COR-L47 (cell line): Measurements from ENCODE around the gene ROPN1.

Experiments used
- DNase-seq: peaks from one replicate; lab custom pipeline; 2025; lab: John Stamatoyannopoulos, UW

The ROPN1 gene

GRCh38 chr3:123948449-123948848 is 43.5 kb downstream of the ROPN1 start:
- no peak for DNase-seq

DNA sequence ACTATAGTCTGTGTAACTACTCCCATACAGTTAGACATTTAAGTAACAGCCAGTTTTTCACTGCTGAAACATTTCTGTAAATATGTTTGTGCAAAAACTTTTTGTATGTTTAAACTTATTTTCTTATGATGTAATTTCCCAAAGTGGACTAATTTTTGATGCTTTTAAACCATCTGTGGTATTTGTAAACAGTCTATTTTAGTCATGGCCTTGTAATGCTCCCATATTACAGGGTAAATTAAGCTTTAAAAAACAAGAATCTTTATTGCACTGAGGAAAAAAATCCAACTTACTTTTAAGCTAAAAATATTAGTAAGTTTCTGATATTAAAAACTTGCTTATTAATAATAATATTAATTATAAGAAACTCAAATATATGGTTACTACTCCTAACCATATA is 44.4 kb downstream of the ROPN1 start:
- no peak for DNase-seq

- DNase-seq, result no peak
These were observed 50.4 kb downstream of the ROPN1 start for GRCh38 chr3:123941542-123941941.

DNA sequence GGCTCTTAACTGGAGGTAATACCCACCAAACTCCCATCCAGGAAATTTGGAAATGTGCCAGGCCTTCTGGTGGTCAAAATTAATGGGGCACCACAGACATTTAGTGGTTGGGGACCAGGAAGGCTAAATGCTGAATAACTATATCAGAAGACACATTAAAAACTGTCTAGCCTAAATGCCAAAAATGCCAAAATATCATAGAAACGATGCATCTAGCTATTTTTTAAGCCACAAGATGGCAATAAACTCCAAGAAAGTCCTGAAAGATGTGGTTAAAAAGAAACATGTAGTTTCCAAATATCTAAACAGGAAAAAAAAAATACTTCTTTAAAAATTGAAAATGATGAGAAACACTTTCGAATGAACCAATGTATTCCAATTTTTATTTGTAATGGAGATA is 50.8 kb downstream of the ROPN1 start:
- no peak for DNase-seq

DNA sequence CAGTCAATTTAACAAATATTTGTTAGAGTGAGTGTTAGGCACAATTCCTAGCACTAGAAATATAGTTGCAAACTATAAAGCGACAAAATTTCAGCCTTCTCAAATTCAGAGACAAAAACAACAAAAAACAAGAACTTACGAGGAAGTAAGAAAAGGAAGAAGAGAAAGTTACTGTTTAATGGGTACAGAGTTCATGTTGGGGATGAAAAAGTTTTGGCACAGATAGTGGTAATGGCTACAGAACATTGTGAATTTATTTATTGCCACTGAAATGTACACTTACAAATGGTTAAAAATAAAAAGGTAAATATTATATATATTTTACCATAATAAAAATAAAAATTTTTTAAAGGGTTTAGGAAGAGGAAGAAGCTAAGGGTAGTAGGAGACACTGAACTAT is 52.2 kb downstream of the ROPN1 start:
- DNase-seq, result no peak

GRCh38 chr3:123936400-123936799 is 55.5 kb downstream of the ROPN1 start:
- DNase-seq, result no peak

DNA sequence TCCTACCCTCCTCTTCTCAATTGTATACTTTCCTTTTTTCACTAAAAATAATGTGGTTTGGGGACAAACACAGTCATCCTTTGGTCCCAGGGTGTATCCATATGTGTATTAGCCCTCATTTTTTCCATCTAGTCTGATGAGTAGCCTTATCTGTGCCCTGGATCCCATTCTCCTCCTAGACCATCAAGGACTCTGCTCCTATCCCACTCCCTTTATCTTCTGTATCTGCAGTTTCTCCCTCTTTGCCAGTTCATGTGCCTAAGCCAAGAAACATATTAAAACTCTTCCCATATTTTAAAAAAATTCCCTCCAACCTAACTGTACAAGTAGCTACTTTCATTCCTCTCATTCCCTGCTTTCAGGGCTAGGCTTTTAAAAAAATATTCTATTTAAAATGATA is 56.1 kb downstream of the ROPN1 start:
- DNase-seq, result no peak

DNA sequence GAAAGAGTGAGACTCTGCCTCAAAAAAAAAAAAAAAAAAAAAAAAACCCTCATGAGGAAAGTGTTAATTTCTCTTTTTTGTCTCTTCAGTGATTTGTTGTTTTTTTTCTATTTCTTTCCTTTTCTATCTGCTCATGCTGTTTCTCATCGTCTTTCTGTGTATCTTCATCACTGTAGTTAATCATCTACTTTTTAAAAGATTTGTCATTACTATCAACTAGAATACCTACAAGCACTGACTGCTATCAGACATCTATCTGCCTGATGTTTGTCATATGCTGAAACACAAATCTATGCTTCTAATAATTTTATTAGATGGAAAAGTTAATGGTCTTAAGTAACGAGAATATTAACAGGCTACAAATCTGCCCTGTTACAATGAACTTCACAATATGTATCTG is 57.7 kb downstream of the ROPN1 start:
- DNase-seq, result no peak

DNA sequence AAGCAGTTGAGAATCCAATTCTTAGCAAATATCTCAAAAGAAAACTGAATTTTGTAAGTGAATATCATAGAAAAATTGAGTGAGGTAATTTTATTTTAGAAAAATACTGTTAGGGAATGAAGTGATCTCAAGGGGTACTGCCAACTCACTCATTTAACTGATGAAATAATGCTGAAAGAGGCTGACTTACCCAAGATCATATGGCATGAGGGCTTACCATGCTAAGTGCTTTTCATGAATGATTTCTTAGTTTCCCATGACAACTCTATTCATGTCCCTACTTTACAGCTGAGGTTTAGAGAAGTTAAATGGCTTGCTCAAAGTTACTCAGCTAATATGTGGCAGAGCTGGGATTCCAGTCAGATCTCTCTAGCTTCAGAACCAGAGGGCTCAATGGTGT is 61.5 kb downstream of the ROPN1 start:
- DNase-seq, result no peak

GRCh38 chr3:123929325-123929724 is 62.6 kb downstream of the ROPN1 start:
- no peak for DNase-seq

DNA sequence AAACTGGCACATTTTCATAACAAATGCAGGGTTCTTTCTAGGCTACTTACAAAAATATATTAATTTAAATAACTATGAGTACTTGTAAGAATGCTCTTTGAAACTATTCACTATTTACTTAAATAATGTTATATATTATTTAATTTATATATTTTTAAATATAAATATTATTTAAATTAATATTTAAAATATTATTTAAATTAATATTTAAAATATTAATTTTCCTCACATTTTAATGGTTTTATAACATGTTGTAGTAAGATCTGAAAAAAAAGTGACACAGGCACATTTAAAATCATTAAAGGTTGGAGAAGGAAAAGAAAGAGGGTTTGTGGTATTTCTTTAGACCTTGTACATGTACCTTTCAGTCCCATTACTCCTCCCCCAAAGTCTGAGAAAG is 65.5 kb downstream of the ROPN1 start:
- no peak for DNase-seq

GRCh38 chr3:123920868-123921267 is 71.1 kb downstream of the ROPN1 start:
- no peak for DNase-seq

DNA sequence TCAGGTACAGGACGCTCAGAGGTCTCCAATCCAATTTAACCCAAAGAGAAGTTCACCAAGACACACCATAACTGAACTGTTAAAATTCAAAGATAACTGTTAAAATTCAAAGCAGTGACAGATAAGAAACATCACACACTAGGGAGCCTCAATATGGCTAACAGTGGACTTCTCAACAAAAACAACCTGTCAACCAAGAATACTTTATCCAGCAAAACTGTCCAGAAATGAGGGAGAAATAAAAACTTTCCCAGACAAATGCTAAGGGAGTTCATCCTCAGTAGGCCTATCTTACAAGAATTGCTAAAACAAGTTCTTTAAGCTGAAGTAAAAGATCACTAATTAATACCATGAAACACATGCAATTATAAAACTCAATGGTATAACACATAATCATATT is 71.5 kb downstream of the ROPN1 start:
- DNase-seq, result no peak

DNA sequence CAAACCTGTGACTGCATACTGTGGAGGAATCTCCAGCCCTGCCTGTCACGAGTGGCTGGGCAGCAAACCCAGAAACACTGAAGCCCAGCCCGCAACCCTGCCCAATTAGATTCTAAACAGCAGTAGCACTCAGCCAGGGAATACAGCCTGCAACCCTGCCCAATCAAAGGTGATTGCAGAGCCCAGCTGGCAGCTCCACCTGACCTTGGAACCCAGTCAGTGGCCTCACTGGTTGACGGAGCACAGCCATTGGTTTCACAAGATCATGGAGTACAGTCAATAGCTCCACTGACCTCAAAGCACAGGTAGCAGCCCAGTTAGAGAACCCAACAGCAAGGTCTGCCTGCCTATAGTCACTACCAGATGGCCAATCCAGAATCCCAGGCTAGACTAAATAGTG is 72.6 kb downstream of the ROPN1 start:
- no peak for DNase-seq
